ENCODE data around the gene CACNG3.
"Not testable (repeated sequence)": the region's sequence is repeated elsewhere in the genome, so short reads cannot be mapped to it uniquely, and the experiment has no call there.

Gene CACNG3

GRCh38 chr16:24336491-24336890 lies 80.4 kb downstream of the CACNG3 start:
- CTCF ChIA-PET = no interaction called here
- no peak for TF ChIP-seq CTCF (IDR thresholded peaks at IDR 0.05; ENCODE audit: control extremely low read depth, extremely low read depth, low read depth, missing control alignments)
- no peak for DNase-seq (ENCODE audit: extremely low spot score)
- POLR2A ChIA-PET = no interaction called here

- ChIA-PET CTCF (interaction anchor here (0.7 kb wide), 1 partner anchor 13 kb away, joined by 3 read pairs; no protein-coding TSS in a partner anchor), POLR2A (no interaction called here)
Measured at GRCh38 chr16:24337013-24337412, 80.9 kb downstream of the CACNG3 start.

GRCh38 chr16:24343829-24344228 lies 87.7 kb downstream of the CACNG3 start:
- CTCF ChIA-PET; POLR2A ChIA-PET; DNase-seq (ENCODE audit: extremely low spot score): not testable (repeated sequence)

More at GRCh38 chr16:24337013-24337412, 80.9 kb downstream of the CACNG3 start:
- no peak for DNase-seq (ENCODE audit: extremely low spot score)
- TF ChIP-seq CTCF (IDR thresholded peaks at IDR 0.05; ENCODE audit: control extremely low read depth, extremely low read depth, low read depth, missing control alignments) = no peak

- no peak for DNase-seq (ENCODE audit: extremely low spot score)
- CTCF ChIA-PET = no interaction called here
- TF ChIP-seq CTCF (IDR thresholded peaks at IDR 0.05; ENCODE audit: control extremely low read depth, extremely low read depth, low read depth, missing control alignments) = no peak
- POLR2A ChIA-PET = no interaction called here
Measured at GRCh38 chr16:24344784-24345183, 88.6 kb downstream of the CACNG3 start.

GRCh38 chr16:24345704-24346103 lies 89.6 kb downstream of the CACNG3 start:
- ChIA-PET CTCF (no interaction called here), POLR2A (no interaction called here)
- no peak for DNase-seq (ENCODE audit: extremely low spot score)
- TF ChIP-seq CTCF (IDR thresholded peaks at IDR 0.05; ENCODE audit: control extremely low read depth, extremely low read depth, low read depth, missing control alignments) = no peak

GRCh38 chr16:24346734-24347133 lies 90.6 kb downstream of the CACNG3 start:
- POLR2A ChIA-PET = no interaction called here

GRCh38 chr16:24347556-24347955 lies 91.4 kb downstream of the CACNG3 start:
- TF ChIP-seq CTCF (IDR thresholded peaks at IDR 0.05; ENCODE audit: control extremely low read depth, extremely low read depth, low read depth, missing control alignments) = no peak
- ChIA-PET POLR2A (no interaction called here), CTCF (no interaction called here)
- no peak for DNase-seq (ENCODE audit: extremely low spot score)

More at GRCh38 chr16:24346734-24347133, 90.6 kb downstream of the CACNG3 start:
- DNase-seq (ENCODE audit: extremely low spot score) = no peak
- TF ChIP-seq CTCF (IDR thresholded peaks at IDR 0.05; ENCODE audit: control extremely low read depth, extremely low read depth, low read depth, missing control alignments) = no peak
- CTCF ChIA-PET = no interaction called here

Data from GM10248 (cell line).